ENCODE measurements around the gene ATL1.

DNA sequence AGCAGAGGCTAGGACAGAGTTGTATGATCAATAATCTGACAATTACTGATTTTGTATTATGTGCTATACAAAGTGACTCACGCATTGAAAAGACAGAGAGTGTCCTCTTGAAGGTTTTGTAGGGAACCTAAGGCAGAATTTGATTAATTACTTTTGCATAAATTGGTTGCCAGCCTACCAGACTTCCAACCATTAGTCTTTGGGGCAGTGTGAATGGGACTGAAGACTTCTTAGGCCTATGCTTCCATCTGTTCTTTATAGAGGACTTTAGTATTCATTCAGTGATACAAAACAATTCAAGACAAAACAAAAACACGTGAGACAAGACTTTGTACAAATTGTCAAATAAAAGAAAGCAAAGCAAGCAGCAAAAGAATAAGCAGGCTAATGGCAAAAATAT, 46.5 kb downstream of the ATL1 start:
- TF ChIP-seq TOE1 (CRISPR knock-in tag; IDR thresholded peaks at IDR 0.05) = no peak
- TF ChIP-seq PRPF4 (IDR thresholded peaks at IDR 0.05; ENCODE audit: low read depth, low read length, poor library complexity, severe bottlenecking) = no peak
- no peak for TF ChIP-seq KDM1A (CRISPR knock-in tag; IDR thresholded peaks at IDR 0.05)
- no peak for TF ChIP-seq TCF7L2 (IDR thresholded peaks at IDR 0.05; ENCODE audit: low read depth, low read length)
- no peak for TF ChIP-seq CBX5 (CRISPR knock-in tag; IDR thresholded peaks at IDR 0.05; ENCODE audit: borderline replicate concordance)
- TF ChIP-seq BRF2 (CRISPR knock-in tag; IDR thresholded peaks at IDR 0.05) = no peak

All from HepG2 (cell line).